ENCODE data around the gene MECP2. TPM values are rescaled to one million over a fixed set of nuclear protein-coding genes. Genes with fewer than 3 reads are reported as not detected.

Gene MECP2
- total RNA-seq, 1 donor from 2014 or later: 43.7 TPM

- H3K4me1 Mint-ChIP-seq (ENCODE audit: unreplicated experiment): peaks cover 35% of the 10 kb centered on the region
- peak overlapping the region; percentile 83 for H3K4me3 Mint-ChIP-seq (ENCODE audit: unreplicated experiment)
- H3K27me3 Mint-ChIP-seq (ENCODE audit: unreplicated experiment): peaks cover 13% of the 10 kb centered on the region
- no peaks in the 10 kb centered on the region for H3K9me3 Mint-ChIP-seq (ENCODE audit: unreplicated experiment)
- no peaks in the 10 kb centered on the region for H3K36me3 Mint-ChIP-seq (ENCODE audit: unreplicated experiment)
- TF ChIP-seq CTCF (IDR thresholded peaks at IDR 0.05): no peak
- peak overlapping the region; percentile 85 for H3K27ac Mint-ChIP-seq (ENCODE audit: unreplicated experiment)
- no peak for DNase-seq (ENCODE audit: extremely low spot score, unreplicated experiment)
Observed at GRCh38 chrX:154096140-154097002, 1.1 kb downstream of the MECP2 start.

GRCh38 chrX:154094833-154095232, 2.7 kb downstream of the MECP2 start:
- no peaks in the 10 kb centered on the region for H3K9me3 Mint-ChIP-seq (ENCODE audit: unreplicated experiment)

GRCh38 chrX:154093965-154094364, 3.6 kb downstream of the MECP2 start:
- no peak for TF ChIP-seq CTCF (IDR thresholded peaks at IDR 0.05)
- H3K36me3 Mint-ChIP-seq (ENCODE audit: unreplicated experiment): no peaks in the 10 kb centered on the region
- peaks cover 35% of the 10 kb centered on the region for H3K4me1 Mint-ChIP-seq (ENCODE audit: unreplicated experiment)
- H3K27ac Mint-ChIP-seq (ENCODE audit: unreplicated experiment): no peak overlapping the region
- H3K27me3 Mint-ChIP-seq (ENCODE audit: unreplicated experiment): no peaks in the 10 kb centered on the region
- DNase-seq (ENCODE audit: extremely low spot score, unreplicated experiment): no peak
- no peaks in the 10 kb centered on the region for H3K9me3 Mint-ChIP-seq (ENCODE audit: unreplicated experiment)
- H3K4me3 Mint-ChIP-seq (ENCODE audit: unreplicated experiment): no peak overlapping the region

More at GRCh38 chrX:154094833-154095232, 2.7 kb downstream of the MECP2 start:
- no peak for DNase-seq (ENCODE audit: extremely low spot score, unreplicated experiment)
- H3K36me3 Mint-ChIP-seq (ENCODE audit: unreplicated experiment): no peaks in the 10 kb centered on the region
- peaks cover 35% of the 10 kb centered on the region for H3K4me1 Mint-ChIP-seq (ENCODE audit: unreplicated experiment)
- no peak for TF ChIP-seq CTCF (IDR thresholded peaks at IDR 0.05)
- H3K27me3 Mint-ChIP-seq (ENCODE audit: unreplicated experiment): peaks cover 5% of the 10 kb centered on the region
- no peak overlapping the region for H3K27ac Mint-ChIP-seq (ENCODE audit: unreplicated experiment)
- H3K4me3 Mint-ChIP-seq (ENCODE audit: unreplicated experiment): no peak overlapping the region

GRCh38 chrX:154092371-154092770, 5.1 kb downstream of the MECP2 start:
- no peak for TF ChIP-seq CTCF (IDR thresholded peaks at IDR 0.05)
- Mint-ChIP-seq H3K27ac (ENCODE audit: unreplicated experiment) (no peak overlapping the region), H3K4me3 (ENCODE audit: unreplicated experiment) (no peak overlapping the region), H3K36me3 (ENCODE audit: unreplicated experiment) (peaks cover 7% of the 10 kb centered on the region), H3K4me1 (ENCODE audit: unreplicated experiment) (peaks cover 30% of the 10 kb centered on the region), H3K27me3 (ENCODE audit: unreplicated experiment) (no peaks in the 10 kb centered on the region), H3K9me3 (ENCODE audit: unreplicated experiment) (no peaks in the 10 kb centered on the region)
- no peak for DNase-seq (ENCODE audit: extremely low spot score, unreplicated experiment)

GRCh38 chrX:154091678-154092077, 5.8 kb downstream of the MECP2 start:
- Mint-ChIP-seq H3K4me3 (ENCODE audit: unreplicated experiment) (no peak overlapping the region), H3K27ac (ENCODE audit: unreplicated experiment) (no peak overlapping the region), H3K4me1 (ENCODE audit: unreplicated experiment) (peaks cover 30% of the 10 kb centered on the region), H3K9me3 (ENCODE audit: unreplicated experiment) (no peaks in the 10 kb centered on the region), H3K27me3 (ENCODE audit: unreplicated experiment) (no peaks in the 10 kb centered on the region), H3K36me3 (ENCODE audit: unreplicated experiment) (peaks cover 7% of the 10 kb centered on the region)
- no peak for TF ChIP-seq CTCF (IDR thresholded peaks at IDR 0.05)
- DNase-seq (ENCODE audit: extremely low spot score, unreplicated experiment): no peak
